Stimulated activated CD8-positive, alpha-beta memory T cell treated with anti-CD3 and anti-CD28 coated beads, Interleukin-15, amount 100 ng/mL, for 1 hour (primary cell): ENCODE measurements around the gene RRP8.

Experiments
- DNase-seq: peaks from one replicate; pipeline ENCODE4 v3.0.0-alpha.2; 2020; ENCODE audit warnings: low read depth

Gene RRP8

GRCh38 chr11:6617315-6617781, 13.9 kb upstream of the RRP8 start:
- no peak for DNase-seq

GRCh38 chr11:6616596-6617250, 13.3 kb upstream of the RRP8 start:
- no peak for DNase-seq

- DNase-seq, result no peak
These were observed 12.6 kb upstream of the RRP8 start for GRCh38 chr11:6615882-6616585.

- no peak for DNase-seq
These were observed 11.6 kb upstream of the RRP8 start for GRCh38 chr11:6615046-6615445.

DNA sequence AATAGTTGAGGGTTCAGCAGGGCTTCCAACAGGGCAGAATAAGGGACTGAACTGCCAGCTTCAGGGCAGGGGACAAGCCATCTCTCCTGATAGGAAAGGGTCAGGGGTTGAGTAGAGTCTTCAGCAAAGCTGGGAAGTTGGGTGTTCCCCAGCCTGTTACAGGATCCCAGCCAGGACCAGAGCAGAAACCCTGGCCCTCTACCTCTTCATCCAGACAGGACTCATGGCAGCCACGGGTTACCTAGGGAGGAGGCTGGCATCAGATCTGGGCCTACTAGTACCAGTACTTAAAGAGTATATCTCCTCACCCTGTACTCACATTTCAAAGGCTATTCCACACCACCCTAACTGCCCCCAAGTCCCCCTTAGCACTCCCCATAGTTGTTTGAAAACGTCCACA, 11.0 kb upstream of the RRP8 start:
- no peak for DNase-seq

GRCh38 chr11:6613496-6613895, 10.1 kb upstream of the RRP8 start:
- DNase-seq, result no peak

- peak; percentile 88 for DNase-seq
These were observed 9.0 kb upstream of the RRP8 start, which contains the start of gene TAF10 for GRCh38 chr11:6612213-6613041. Gene TAF10, minus strand, starts transcription at chr11:6612216. Its CDS starts 27 bp downstream, at chr11:6612189.

GRCh38 chr11:6611963-6612212, 8.5 kb upstream of the RRP8 start:
- no peak for DNase-seq

- DNase-seq, result no peak
These were observed 7.9 kb upstream of the RRP8 start for GRCh38 chr11:6611092-6611962.

DNA sequence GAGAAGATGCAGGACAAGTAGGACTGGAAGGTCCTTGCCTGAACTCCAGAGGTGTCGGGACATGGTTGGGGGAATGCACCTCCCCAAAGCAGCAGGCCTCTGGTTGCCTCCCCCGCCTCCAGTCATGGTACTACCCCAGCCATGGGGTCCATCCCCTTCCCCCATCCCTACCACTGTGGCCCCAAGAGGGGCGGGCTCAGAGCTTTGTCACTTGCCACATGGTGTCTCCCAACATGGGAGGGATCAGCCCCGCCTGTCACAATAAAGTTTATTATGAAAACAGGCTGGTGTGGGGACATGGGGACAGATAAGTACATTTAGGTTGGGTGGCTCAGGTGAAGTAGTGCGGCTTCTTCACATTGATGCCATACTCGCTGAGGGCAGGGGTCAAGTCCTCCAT, 7.2 kb upstream of the RRP8 start:
- no peak for DNase-seq

DNA sequence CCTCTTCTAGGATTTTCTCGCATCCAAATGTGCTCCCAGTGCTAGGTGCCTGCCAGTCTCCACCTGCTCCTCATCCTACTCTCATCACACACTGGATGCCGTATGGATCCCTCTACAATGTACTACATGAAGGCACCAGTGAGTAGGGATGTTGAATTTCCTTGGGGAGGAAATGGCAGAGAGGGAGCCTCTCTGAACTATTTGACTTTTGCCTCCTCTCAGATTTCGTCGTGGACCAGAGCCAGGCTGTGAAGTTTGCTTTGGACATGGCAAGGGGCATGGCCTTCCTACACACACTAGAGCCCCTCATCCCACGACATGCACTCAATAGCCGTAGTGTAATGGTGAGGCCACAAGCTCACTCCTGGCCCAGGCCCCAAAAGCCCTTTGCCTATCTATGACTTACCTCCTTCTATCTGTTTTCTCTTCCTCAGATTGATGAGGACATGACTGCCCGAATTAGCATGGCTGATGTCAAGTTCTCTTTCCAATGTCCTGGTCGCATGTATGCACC, 6.1 kb upstream of the RRP8 start:
- no peak for DNase-seq

DNA sequence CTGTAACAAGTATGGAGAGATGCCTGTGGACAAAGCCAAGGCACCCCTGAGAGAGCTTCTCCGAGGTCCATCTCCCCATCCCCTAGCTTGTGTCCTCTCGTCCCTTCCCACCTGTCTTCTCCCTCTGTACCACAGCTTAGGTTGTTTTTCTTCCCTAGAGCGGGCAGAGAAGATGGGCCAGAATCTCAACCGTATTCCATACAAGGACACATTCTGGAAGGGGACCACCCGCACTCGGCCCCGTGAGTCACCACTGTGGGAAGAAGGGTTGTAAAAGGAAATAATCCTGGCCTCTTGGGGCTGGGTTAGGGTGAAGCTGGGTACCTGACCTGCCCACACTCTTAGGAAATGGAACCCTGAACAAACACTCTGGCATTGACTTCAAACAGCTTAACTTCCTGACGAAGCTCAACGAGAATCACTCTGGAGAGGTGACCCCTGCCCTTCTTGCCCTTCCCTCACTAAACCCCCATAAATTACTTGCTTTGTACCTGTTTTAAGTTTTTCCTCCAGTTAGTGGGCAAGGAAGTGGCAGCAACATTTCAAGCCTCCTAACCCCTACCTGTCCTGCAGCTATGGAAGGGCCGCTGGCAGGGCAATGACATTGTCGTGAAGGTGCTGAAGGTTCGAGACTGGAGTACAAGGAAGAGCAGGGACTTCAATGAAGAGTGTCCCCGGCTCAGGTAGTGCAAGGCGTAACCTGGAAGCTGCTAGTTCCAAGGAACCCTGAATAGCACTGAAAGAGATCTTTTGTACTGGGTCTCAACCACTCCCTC, 5.5 kb upstream of the RRP8 start:
- DNase-seq, result no peak

GRCh38 chr11:6608011-6608410, 4.6 kb upstream of the RRP8 start:
- DNase-seq, result no peak

GRCh38 chr11:6607190-6607795, 3.9 kb upstream of the RRP8 start:
- no peak for DNase-seq

DNA sequence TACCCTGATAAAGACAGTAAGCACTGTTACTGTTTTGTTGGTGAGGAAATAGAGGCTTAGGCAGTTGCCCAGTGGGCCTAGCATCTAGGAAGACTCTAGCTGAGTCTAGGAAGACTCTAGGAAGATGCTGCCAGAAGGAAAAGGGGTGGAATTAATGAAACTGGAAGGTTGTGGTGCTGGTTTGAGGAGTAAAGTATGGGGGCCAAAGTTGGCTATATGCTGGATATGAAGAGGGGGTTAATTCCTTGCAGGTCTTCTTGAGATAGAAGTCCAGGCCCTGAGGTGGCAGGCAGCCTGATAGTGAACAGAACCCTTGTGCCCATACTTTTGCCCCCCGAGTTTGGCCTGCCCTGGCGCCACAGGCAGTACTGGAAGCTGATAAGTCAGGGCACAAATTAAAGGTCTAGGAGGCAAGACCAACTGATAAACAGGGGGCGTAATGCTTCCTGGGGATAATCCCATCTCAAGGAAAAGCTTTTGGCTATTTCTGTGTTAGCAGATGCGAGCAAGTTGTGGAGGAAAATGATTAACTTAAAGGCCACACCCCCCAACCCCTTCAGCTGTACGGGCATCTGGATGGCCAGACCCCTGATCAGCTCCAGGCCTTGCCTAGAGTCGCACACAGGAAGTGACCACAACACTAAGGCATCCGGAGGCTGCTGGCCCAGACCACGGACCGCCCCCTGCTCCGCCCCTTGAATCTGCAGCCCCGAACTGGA, 3.2 kb upstream of the RRP8 start:
- no peak for DNase-seq

- no peak for DNase-seq
These were observed 1.4 kb upstream of the RRP8 start for GRCh38 chr11:6604790-6605189.

GRCh38 chr11:6604081-6604626, 738 bp upstream of the RRP8 start:
- DNase-seq, result no peak

- DNase-seq, result no peak
These were observed 1.1 kb downstream of the RRP8 start for GRCh38 chr11:6602096-6602940.

DNA sequence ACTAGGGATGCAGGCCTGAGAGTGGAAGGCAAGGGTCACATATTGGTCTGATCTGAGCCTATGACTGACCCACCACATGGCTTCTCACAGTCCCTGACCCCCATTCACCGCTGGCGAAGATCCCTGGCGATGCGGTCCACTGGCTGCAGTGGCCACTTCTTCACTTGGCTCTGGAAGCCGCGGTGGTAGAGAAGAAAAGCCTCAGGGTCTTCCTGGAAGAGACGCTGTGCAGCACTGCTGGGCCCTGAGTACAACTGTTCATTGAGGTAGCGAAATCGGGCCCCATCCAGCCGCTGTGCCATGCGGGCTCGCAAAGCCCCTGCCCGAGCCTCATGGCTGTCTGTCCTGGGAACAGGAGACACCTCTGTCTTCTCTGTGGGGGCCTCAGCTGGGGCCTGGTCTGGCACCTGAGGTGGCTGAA, 2.4 kb downstream of the RRP8 start:
- no peak for DNase-seq
